Measurements from ENCODE around the gene ZDHHC19. TPM values are rescaled to one million over a fixed set of nuclear protein-coding genes. Genes with fewer than 3 reads are reported as not detected.
"Not testable (repeated sequence)": the region's sequence is repeated elsewhere in the genome, so short reads cannot be mapped to it uniquely, and the experiment has no call there.

The ZDHHC19 gene
- total and polyA plus RNA-seq, 2 donors = 0.19 to 0.68 TPM

DNA sequence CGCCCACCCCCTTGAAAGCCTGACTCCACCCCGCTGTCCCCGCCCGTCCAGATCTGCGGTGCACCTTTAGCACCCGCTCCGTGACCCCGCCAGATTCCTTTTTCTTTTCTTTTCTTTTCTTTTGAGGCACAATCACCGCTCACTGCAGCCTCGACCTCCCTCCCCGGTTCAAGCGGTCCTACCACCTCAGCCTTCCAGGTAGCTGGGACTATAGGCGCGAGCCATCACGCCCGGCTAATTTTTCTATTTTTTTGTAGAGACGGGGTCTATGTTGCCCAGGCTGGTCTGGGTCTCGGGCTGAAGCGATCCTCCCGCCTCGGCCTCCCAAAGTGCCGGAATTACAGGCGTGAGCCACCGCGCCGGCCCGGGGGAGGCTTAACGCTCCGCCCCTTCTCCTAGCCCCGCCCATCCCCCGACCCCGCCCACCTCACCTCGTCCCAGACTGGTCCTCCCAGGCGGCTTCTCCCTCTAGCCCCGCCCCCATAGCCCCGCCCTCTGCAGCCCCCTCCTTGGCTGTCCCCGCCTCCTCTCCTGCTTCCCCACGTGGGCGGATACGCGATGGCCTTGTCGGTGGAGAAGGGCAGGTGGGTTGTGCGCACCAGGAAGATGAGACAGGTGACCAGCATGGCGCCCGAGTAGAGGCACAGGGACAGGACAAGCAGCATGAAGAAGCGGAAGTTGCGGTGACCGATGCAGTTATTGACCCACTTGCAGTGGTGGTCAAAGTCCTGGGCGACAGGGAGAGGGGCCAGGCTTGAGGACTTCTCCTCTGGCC is 3.2 kb downstream of the ZDHHC19 start:
- H3K4me3 ChIP-seq (ENCODE audit: low read length in 2 of 2) = peak overlapping the region; percentile 40 to 41
- H3K4me1 ChIP-seq (ENCODE audit: control insufficient read depth in 2 of 2, insufficient read depth in 2 of 2, low read length in 2 of 2) = peaks cover 3 to 8% of the 10 kb centered on the region in 2 donors
- DNase-seq (ENCODE audit: low read depth in 6 of 9, low spot score in 9 of 9) = peak in 3 of 9 donors; percentile 23 to 50 (median 35)
- peaks cover 0 to 29% of the 10 kb centered on the region in 2 donors for H3K27me3 ChIP-seq (ENCODE audit: control insufficient read depth in 2 of 2, insufficient read depth in 1 of 2, low read length in 1 of 2)
- no peaks in the 10 kb centered on the region for H3K36me3 ChIP-seq (ENCODE audit: control insufficient read depth in 2 of 2, insufficient read depth in 2 of 2, low read length in 1 of 2)
- H3K27ac ChIP-seq (ENCODE audit: low read depth in 1 of 2, low read length in 1 of 2) = no peak overlapping the region
- WGBS = 35% methylated on average over 49 of the region's 49 CpGs
- H3K9me3 ChIP-seq (ENCODE audit: control insufficient read depth in 2 of 2, insufficient read depth in 1 of 2, low read length in 1 of 2) = peaks cover 0 to 9% of the 10 kb centered on the region in 2 donors

- WGBS = 22% methylated on average over 41 of the region's 70 CpGs
- H3K27me3 ChIP-seq (ENCODE audit: control insufficient read depth in 2 of 2, insufficient read depth in 1 of 2, low read length in 1 of 2) = peaks cover 0 to 33% of the 10 kb centered on the region in 2 donors
- H3K4me3 ChIP-seq (ENCODE audit: low read length in 2 of 2) = peak overlapping the region; percentile 20 to 40
- H3K27ac ChIP-seq (ENCODE audit: low read depth in 1 of 2, low read length in 1 of 2) = no peak overlapping the region
- no peak for DNase-seq (ENCODE audit: low read depth in 6 of 9, low spot score in 9 of 9)
- H3K4me1 ChIP-seq (ENCODE audit: control insufficient read depth in 2 of 2, insufficient read depth in 2 of 2, low read length in 2 of 2) = peaks cover 5 to 11% of the 10 kb centered on the region in 2 donors
- peaks cover 0 to 9% of the 10 kb centered on the region in 2 donors for H3K9me3 ChIP-seq (ENCODE audit: control insufficient read depth in 2 of 2, insufficient read depth in 1 of 2, low read length in 1 of 2)
- no peaks in the 10 kb centered on the region for H3K36me3 ChIP-seq (ENCODE audit: control insufficient read depth in 2 of 2, insufficient read depth in 2 of 2, low read length in 1 of 2)
These were observed 3.9 kb downstream of the ZDHHC19 start for GRCh38 chr3:196207159-196207832.

DNA sequence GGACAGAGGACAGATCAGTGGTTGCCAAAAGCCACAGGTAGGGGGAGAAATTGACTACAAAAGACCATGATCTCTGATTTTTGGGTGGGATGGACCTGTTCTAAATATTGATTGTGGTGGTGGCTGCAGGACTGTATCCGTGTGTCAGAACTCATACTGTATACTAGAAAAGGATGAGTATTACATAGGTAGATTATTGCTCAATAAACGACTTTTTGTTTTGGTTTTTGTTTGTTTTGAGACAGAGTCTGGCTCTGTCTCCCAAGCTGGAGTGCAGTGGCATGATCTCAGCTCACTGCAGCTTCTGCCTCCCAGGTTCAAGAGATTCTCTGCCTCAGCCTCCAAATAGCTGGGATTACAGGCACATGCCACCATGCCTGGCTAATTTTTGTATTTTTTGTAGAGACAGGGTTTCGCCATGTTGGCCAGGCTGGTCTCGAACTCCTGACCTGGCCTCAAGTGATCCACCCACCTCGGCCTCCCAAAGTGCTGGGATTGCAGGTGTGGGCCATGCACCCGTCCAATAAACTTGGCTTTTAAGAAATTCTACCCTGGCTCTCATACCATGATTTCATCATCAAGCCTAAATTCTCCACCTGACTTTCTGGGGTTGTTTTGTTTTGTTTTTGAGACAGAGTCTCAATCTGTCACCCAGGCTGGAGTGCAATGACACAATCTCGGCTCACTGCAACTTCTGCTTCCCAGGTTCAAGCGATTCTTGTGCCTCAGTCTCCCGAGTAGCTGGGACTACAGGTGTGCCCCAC is 5.6 kb downstream of the ZDHHC19 start:
- Histone ChIP-seq H3K4me1 (ENCODE audit: control insufficient read depth in 2 of 2, insufficient read depth in 2 of 2, low read length in 2 of 2) (peaks cover 5 to 12% of the 10 kb centered on the region in 2 donors), H3K27me3 (ENCODE audit: control insufficient read depth in 2 of 2, insufficient read depth in 1 of 2, low read length in 1 of 2) (peaks cover 0 to 29% of the 10 kb centered on the region in 2 donors)
- H3K27ac ChIP-seq (ENCODE audit: low read depth in 1 of 2, low read length in 1 of 2); H3K4me3 ChIP-seq (ENCODE audit: low read length in 2 of 2); H3K9me3 ChIP-seq (ENCODE audit: control insufficient read depth in 2 of 2, insufficient read depth in 1 of 2, low read length in 1 of 2); H3K36me3 ChIP-seq (ENCODE audit: control insufficient read depth in 2 of 2, insufficient read depth in 2 of 2, low read length in 1 of 2); DNase-seq (ENCODE audit: low read depth in 6 of 9, low spot score in 9 of 9): not testable (repeated sequence)
- 97% methylated on average over 9 of the region's 9 CpGs for WGBS

GRCh38 chr3:196203846-196204245 is 7.4 kb downstream of the ZDHHC19 start:
- peaks cover 0 to 26% of the 10 kb centered on the region in 2 donors for H3K27me3 ChIP-seq (ENCODE audit: control insufficient read depth in 2 of 2, insufficient read depth in 1 of 2, low read length in 1 of 2)
- H3K36me3 ChIP-seq (ENCODE audit: control insufficient read depth in 2 of 2, insufficient read depth in 2 of 2, low read length in 1 of 2) = no peaks in the 10 kb centered on the region
- peaks cover 0 to 9% of the 10 kb centered on the region in 2 donors for H3K9me3 ChIP-seq (ENCODE audit: control insufficient read depth in 2 of 2, insufficient read depth in 1 of 2, low read length in 1 of 2)
- no peak overlapping the region for H3K27ac ChIP-seq (ENCODE audit: low read depth in 1 of 2, low read length in 1 of 2)
- WGBS = 95% methylated on average over 3 of the region's 3 CpGs
- H3K4me1 ChIP-seq (ENCODE audit: control insufficient read depth in 2 of 2, insufficient read depth in 2 of 2, low read length in 2 of 2) = peaks cover 5 to 12% of the 10 kb centered on the region in 2 donors
- H3K4me3 ChIP-seq (ENCODE audit: low read length in 2 of 2) = no peak overlapping the region
- DNase-seq (ENCODE audit: low read depth in 6 of 9, low spot score in 9 of 9) = no peak

- no peak overlapping the region for H3K4me3 ChIP-seq (ENCODE audit: low read length in 2 of 2)
- no peak overlapping the region for H3K27ac ChIP-seq (ENCODE audit: low read depth in 1 of 2, low read length in 1 of 2)
- DNase-seq (ENCODE audit: low read depth in 6 of 9, low spot score in 9 of 9) = no peak
- no peaks in the 10 kb centered on the region for H3K36me3 ChIP-seq (ENCODE audit: control insufficient read depth in 2 of 2, insufficient read depth in 2 of 2, low read length in 1 of 2)
- H3K9me3 ChIP-seq (ENCODE audit: control insufficient read depth in 2 of 2, insufficient read depth in 1 of 2, low read length in 1 of 2) = no peaks in the 10 kb centered on the region
- 65% methylated on average over 21 of the region's 21 CpGs for WGBS
- H3K4me1 ChIP-seq (ENCODE audit: control insufficient read depth in 2 of 2, insufficient read depth in 2 of 2, low read length in 2 of 2) = peaks cover 2 to 8% of the 10 kb centered on the region in 2 donors
- peaks cover 0 to 19% of the 10 kb centered on the region in 2 donors for H3K27me3 ChIP-seq (ENCODE audit: control insufficient read depth in 2 of 2, insufficient read depth in 1 of 2, low read length in 1 of 2)
These were observed 8.7 kb downstream of the ZDHHC19 start for GRCh38 chr3:196202516-196202970.

DNA sequence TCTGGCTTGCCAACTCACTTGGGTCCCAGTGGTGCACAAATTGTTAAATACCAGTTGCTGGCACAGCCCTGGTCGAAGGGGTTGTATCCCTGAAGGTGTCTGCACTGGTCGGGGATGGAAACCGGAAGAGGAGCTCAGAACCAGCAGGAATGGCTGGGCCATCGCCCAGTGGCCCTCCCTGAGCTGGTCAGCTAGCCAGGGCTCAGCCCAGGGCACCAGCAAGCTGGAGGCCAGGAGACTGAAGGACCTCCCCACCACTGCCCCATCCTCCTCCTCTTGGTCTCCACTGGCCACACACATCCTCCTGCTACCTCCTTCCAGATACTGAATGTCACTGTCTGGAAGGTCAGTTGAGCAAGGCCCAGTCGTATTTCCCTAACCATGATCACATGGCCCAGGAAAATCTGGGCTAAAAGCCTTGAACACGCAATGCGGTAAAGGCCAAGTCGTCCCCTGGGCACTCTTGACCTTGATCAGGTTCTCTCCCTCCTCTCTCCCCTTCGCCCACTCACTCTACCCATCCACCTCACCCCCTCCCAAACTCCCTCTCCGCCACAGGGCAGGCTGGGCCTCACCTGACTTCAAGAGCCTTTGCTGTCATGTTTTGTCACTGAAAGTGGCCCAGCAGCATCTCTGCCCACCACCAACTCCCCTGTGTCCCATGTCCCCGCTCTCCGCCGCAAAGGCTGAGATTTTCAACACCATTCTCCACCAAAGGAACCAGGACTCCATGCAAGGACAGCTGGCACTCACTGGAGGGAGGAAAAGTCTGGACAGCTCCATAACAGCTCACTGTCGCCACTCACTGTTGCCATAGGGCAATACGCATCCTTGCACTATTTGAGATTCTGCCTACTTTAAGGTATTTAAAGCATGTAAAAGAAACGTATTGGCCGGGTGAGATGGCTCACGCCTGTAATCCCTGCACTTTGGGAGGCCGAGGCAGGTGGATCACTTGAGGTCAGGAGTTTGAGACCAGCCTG is 12.1 kb downstream of the ZDHHC19 start:
- Histone ChIP-seq H3K27ac (ENCODE audit: low read depth in 1 of 2, low read length in 1 of 2) (no peak overlapping the region), H3K27me3 (ENCODE audit: control insufficient read depth in 2 of 2, insufficient read depth in 1 of 2, low read length in 1 of 2) (peaks cover 0 to 8% of the 10 kb centered on the region in 2 donors), H3K4me3 (ENCODE audit: low read length in 2 of 2) (no peak overlapping the region), H3K4me1 (ENCODE audit: control insufficient read depth in 2 of 2, insufficient read depth in 2 of 2, low read length in 2 of 2) (peaks cover 4 to 17% of the 10 kb centered on the region in 2 donors), H3K36me3 (ENCODE audit: control insufficient read depth in 2 of 2, insufficient read depth in 2 of 2, low read length in 1 of 2) (no peaks in the 10 kb centered on the region), H3K9me3 (ENCODE audit: control insufficient read depth in 2 of 2, insufficient read depth in 1 of 2, low read length in 1 of 2) (no peaks in the 10 kb centered on the region)
- WGBS = 94% methylated on average over 19 of the region's 19 CpGs
- DNase-seq (ENCODE audit: low read depth in 6 of 9, low spot score in 9 of 9) = no peak

- 97% methylated on average over 15 of the region's 15 CpGs for WGBS
- Histone ChIP-seq H3K36me3 (ENCODE audit: control insufficient read depth in 2 of 2, insufficient read depth in 2 of 2, low read length in 1 of 2) (no peaks in the 10 kb centered on the region), H3K4me3 (ENCODE audit: low read length in 2 of 2) (no peak overlapping the region), H3K4me1 (ENCODE audit: control insufficient read depth in 2 of 2, insufficient read depth in 2 of 2, low read length in 2 of 2) (peaks cover 4 to 26% of the 10 kb centered on the region in 2 donors), H3K9me3 (ENCODE audit: control insufficient read depth in 2 of 2, insufficient read depth in 1 of 2, low read length in 1 of 2) (no peaks in the 10 kb centered on the region), H3K27ac (ENCODE audit: low read depth in 1 of 2, low read length in 1 of 2) (no peak overlapping the region), H3K27me3 (ENCODE audit: control insufficient read depth in 2 of 2, insufficient read depth in 1 of 2, low read length in 1 of 2) (peaks cover 0 to 4% of the 10 kb centered on the region in 2 donors)
- DNase-seq (ENCODE audit: low read depth in 6 of 9, low spot score in 9 of 9) = no peak
These were observed 13.0 kb downstream of the ZDHHC19 start for GRCh38 chr3:196198081-196198675.

GRCh38 chr3:196197524-196197923 is 13.7 kb downstream of the ZDHHC19 start:
- no peak for DNase-seq (ENCODE audit: low read depth in 6 of 9, low spot score in 9 of 9)
- Histone ChIP-seq H3K27me3 (ENCODE audit: control insufficient read depth in 2 of 2, insufficient read depth in 1 of 2, low read length in 1 of 2) (peaks cover 0 to 2% of the 10 kb centered on the region in 2 donors), H3K27ac (ENCODE audit: low read depth in 1 of 2, low read length in 1 of 2) (no peak overlapping the region), H3K36me3 (ENCODE audit: control insufficient read depth in 2 of 2, insufficient read depth in 2 of 2, low read length in 1 of 2) (no peaks in the 10 kb centered on the region), H3K4me3 (ENCODE audit: low read length in 2 of 2) (no peak overlapping the region), H3K4me1 (ENCODE audit: control insufficient read depth in 2 of 2, insufficient read depth in 2 of 2, low read length in 2 of 2) (peaks cover 5 to 31% of the 10 kb centered on the region in 2 donors), H3K9me3 (ENCODE audit: control insufficient read depth in 2 of 2, insufficient read depth in 1 of 2, low read length in 1 of 2) (no peaks in the 10 kb centered on the region)
- WGBS = 96% methylated on average over 17 of the region's 17 CpGs

All from thymus (tissue), 11 donors.